Esophagus muscularis mucosa (tissue), 4 donors: ENCODE results near the gene POM121L12. TPM values are rescaled to one million over a fixed set of nuclear protein-coding genes. Genes with fewer than 3 reads are reported as not detected.

Experiments used
- DNase-seq: peaks from one replicate; pipeline ENCODE4 v3.0.0-alpha.2; 2017; ENCODE audit errors: extremely low spot score
- H3K27ac ChIP-seq, 4 donors: fragments of 200-600 bp; sonication (generic); replicated peaks in 1 of 4; 1 replicate in 3 of 4; 2 replicates in 1 of 4; pipeline ENCODE4 v1.5.1; 2016 to 2019; ENCODE audit warnings: mild to moderate bottlenecking in 1 of 4
- H3K27me3 ChIP-seq, 4 donors: fragments of 200-600 bp; sonication (generic); one replicate each; pipeline versions ENCODE4 v1.5.1 to v1.6.0; 2016 to 2019
- H3K36me3 ChIP-seq, 4 donors: fragments of 200-600 bp; sonication (generic); one replicate each; pipeline ENCODE4 v1.5.1; 2016 to 2019
- H3K4me1 ChIP-seq, 4 donors: fragments of 200-600 bp; sonication (generic); one replicate each; pipeline ENCODE4 v1.5.1; 2016 to 2019
- H3K4me3 ChIP-seq, 4 donors: fragments of 200-600 bp; sonication (generic); 1 replicate in 2 of 4; 2 replicates in 2 of 4; pipeline ENCODE4 v1.5.1; 2016 to 2019; ENCODE audit warnings: mild to moderate bottlenecking in 4 of 4, moderate library complexity in 1 of 4
- H3K9me3 ChIP-seq, 4 donors: fragments of 200-600 bp; sonication (generic); 1 replicate in 3 of 4; 2 replicates in 1 of 4; pipeline ENCODE4 v1.5.1; 2016 to 2019
- CTCF ChIP-seq, 3 experiments: fragments of 200-600 bp in 2 of 3; fragments of 450-650 bp in 1 of 3; sonication (generic) in 2 of 3; IDR thresholded peaks; one replicate each; pipeline ENCODE4 v1.5.1; 2017 to 2019; ENCODE audit warnings: antibody characterized with exemption in 3 of 3, mild to moderate bottlenecking in 2 of 3, moderate library complexity in 1 of 3
- EP300 ChIP-seq: sonication (generic); formaldehyde crosslinking; IDR thresholded peaks from one replicate; pipeline ENCODE4 v1.6.1; 2017; ENCODE audit warnings: antibody characterized with exemption
- POLR2A ChIP-seq: fragments of 450-650 bp; IDR thresholded peaks from one replicate; pipeline ENCODE4 v1.6.1; 2017; ENCODE audit warnings: antibody characterized with exemption, moderate library complexity, mild to moderate bottlenecking, low read depth
- POLR2AphosphoS5 ChIP-seq, 2 donors: sonication (generic); formaldehyde crosslinking; IDR thresholded peaks; one replicate each; pipeline ENCODE4 v1.6.1; 2017; ENCODE audit warnings: antibody characterized with exemption in 2 of 2
- WGBS: methylation state at CpG from one replicate; pipeline ENCODE4 v1.1.5; 2018; 5-methylcytosine and 5-hydroxymethylcytosine counted together
- intact Hi-C: fragments of 100-400 bp; cut with DNase I; formaldehyde crosslinking; loops from one replicate; pipeline ENCODE4 v1.15.1; 2023
- total RNA-seq, 4 donors: library from RNA; depleted of rRNA; stranded (reverse); fragments of >200 nt; gene quantifications; one replicate each; pipeline versions ENCODE4 v1.1.0 to v1.2.1, GENCODE V29; 2016

POM121L12 gene
- total RNA-seq = not detected

GRCh38 chr7:53035499-53036412 is at the start of gene POM121L12:
Gene POM121L12 (plus strand): TSS chr7:53035633. CDS start chr7:53035672, 39 bp downstream.
- Histone ChIP-seq H3K4me1 (no peaks in the 10 kb centered on the region), H3K4me3 (no peak within 1 kb of the TSS), H3K27ac (no peak within 1 kb of the TSS), H3K36me3 (no peaks in the 10 kb centered on the region), H3K27me3 (no peaks in the 10 kb centered on the region), H3K9me3 (no peaks in the 10 kb centered on the region)
- WGBS = 92% methylated on average over 18 of the region's 59 CpGs
- no peak for DNase-seq
- intact Hi-C loops = no loop called here
- TF ChIP-seq POLR2A (no peak), EP300 (no peak), POLR2AphosphoS5 (IDR thresholded peaks at IDR 0.05) (no peak), CTCF (IDR thresholded peaks at IDR 0.05) (no peak)

GRCh38 chr7:52992001-52992400 is 43.4 kb upstream of the POM121L12 start:
- TF ChIP-seq POLR2A (no peak), CTCF (IDR thresholded peaks at IDR 0.05) (no peak), EP300 (no peak), POLR2AphosphoS5 (IDR thresholded peaks at IDR 0.05) (no peak)
- H3K27ac ChIP-seq = no peak overlapping the region
- no peak for DNase-seq
- H3K36me3 ChIP-seq = no peaks in the 10 kb centered on the region
- H3K27me3 ChIP-seq = no peaks in the 10 kb centered on the region
- no peaks in the 10 kb centered on the region for H3K9me3 ChIP-seq
- no peak overlapping the region for H3K4me3 ChIP-seq
- no peaks in the 10 kb centered on the region for H3K4me1 ChIP-seq
- intact Hi-C loops = no loop called here

GRCh38 chr7:52992479-52993162 is 42.8 kb upstream of the POM121L12 start:
- no peak for DNase-seq
- TF ChIP-seq EP300 (no peak), POLR2AphosphoS5 (IDR thresholded peaks at IDR 0.05) (no peak), POLR2A (no peak), CTCF (IDR thresholded peaks at IDR 0.05) (no peak)
- 85% methylated on average over 4 of the region's 4 CpGs for WGBS
- H3K4me1 ChIP-seq = no peaks in the 10 kb centered on the region
- intact Hi-C loops = no loop called here
- H3K27me3 ChIP-seq = no peaks in the 10 kb centered on the region
- H3K36me3 ChIP-seq = no peaks in the 10 kb centered on the region
- H3K27ac ChIP-seq = no peak overlapping the region
- H3K4me3 ChIP-seq = no peak overlapping the region
- H3K9me3 ChIP-seq = no peaks in the 10 kb centered on the region

- Histone ChIP-seq H3K27me3 (no peaks in the 10 kb centered on the region), H3K36me3 (no peaks in the 10 kb centered on the region), H3K27ac (no peak overlapping the region), H3K4me3 (no peak overlapping the region), H3K4me1 (no peaks in the 10 kb centered on the region), H3K9me3 (no peaks in the 10 kb centered on the region)
- TF ChIP-seq POLR2AphosphoS5 (IDR thresholded peaks at IDR 0.05) (no peak), EP300 (no peak), POLR2A (no peak), CTCF (IDR thresholded peaks at IDR 0.05) (no peak)
- DNase-seq = no peak
- intact Hi-C loops = no loop called here
- 58% methylated on average over 1 of the region's 1 CpG for WGBS
These were observed 39.8 kb upstream of the POM121L12 start for GRCh38 chr7:52995676-52996075.
